MCF 10A (cell line): ENCODE measurements around the gene SLC22A17. TPM values are rescaled to one million over a fixed set of nuclear protein-coding genes. Genes with fewer than 3 reads are reported as not detected.

Source experiments
- BruUV-seq: library from RNA; stranded (reverse); fragments of 400-500 nt; replicated peaks from 2 replicates; lab custom pipeline; 2021; lab: Mats Ljungman, UMichigan
- CTCF ChIA-PET: fragments of 300-600 bp; sonication (Branson Sonifier 250); formaldehyde crosslinking; extraction: SDS; loops from one replicate; lab custom pipeline; 2021; ENCODE audit warnings: antibody characterized with exemption, inconsistent platforms; lab: Yijun Ruan, JAX
- POLR2A ChIA-PET: fragments of 300-600, 350-650 bp; sonication (Branson Sonifier 250); formaldehyde crosslinking; extraction: SDS; loops from one replicate; lab custom pipeline; 2020; ENCODE audit warnings: antibody characterized with exemption, inconsistent platforms; lab: Yijun Ruan, JAX
- DNase-seq: peaks from one replicate; pipeline ENCODE4 v3.0.0-alpha.2; 2018; ENCODE audit not compliant: unreplicated experiment
- H3K27ac Mint-ChIP-seq: one replicate; pipeline ENCODE4 v1.8.0; 2022; ENCODE audit warnings: mild to moderate bottlenecking, low read depth, mixed read lengths; ENCODE audit not compliant: unreplicated experiment
- H3K27me3 Mint-ChIP-seq: one replicate; pipeline ENCODE4 v1.8.0; 2022; ENCODE audit warnings: mixed read lengths; ENCODE audit not compliant: insufficient read depth, unreplicated experiment
- H3K36me3 Mint-ChIP-seq: one replicate; pipeline ENCODE4 v1.8.0; 2022; ENCODE audit warnings: mild to moderate bottlenecking, moderate library complexity, mixed read lengths; ENCODE audit not compliant: insufficient read depth, unreplicated experiment
- H3K4me1 Mint-ChIP-seq: one replicate; pipeline ENCODE4 v1.8.0; 2022; ENCODE audit warnings: mixed read lengths; ENCODE audit not compliant: insufficient read depth, unreplicated experiment
- H3K4me3 Mint-ChIP-seq: one replicate; pipeline ENCODE4 v1.8.0; 2022; ENCODE audit warnings: mild to moderate bottlenecking, moderate library complexity, mixed read lengths; ENCODE audit not compliant: unreplicated experiment
- H3K9me3 Mint-ChIP-seq: one replicate; pipeline ENCODE4 v1.8.0; 2022; ENCODE audit warnings: mixed read lengths; ENCODE audit not compliant: unreplicated experiment
- CTCF ChIP-seq: fragments of 200-600 bp; IDR thresholded peaks from one replicate; pipeline ENCODE4 v1.8.0; 2022; ENCODE audit warnings: antibody characterized with exemption, mild to moderate bottlenecking; ENCODE audit not compliant: unreplicated experiment
- intact Hi-C: fragments of 100-400 bp; cut with micrococcal nuclease; formaldehyde crosslinking; loops from 2 replicates; pipeline ENCODE4 v1.14.1; 2022
- total RNA-seq: library from RNA; stranded (reverse); gene quantifications from 2 replicates; pipeline ENCODE4 v1.2.3, GENCODE V29; 2022

Gene SLC22A17
- total RNA-seq, 1 experiment from 2014 or later, result not detected

GRCh38 chr14:23301969-23302289, 50.8 kb downstream of the SLC22A17 start:
- peak overlapping the region; percentile 97 for H3K27ac Mint-ChIP-seq
- BruUV-seq, result no TSS peak
- CTCF ChIA-PET, result interaction anchor here (0.6 to 6.4 kb wide), 9 partner anchors 9 to 616 kb away, joined by 3 to 49 read pairs (median 6); partner anchors contain the start of gene PABPN1
- peak overlapping the region; percentile 95 for H3K4me3 Mint-ChIP-seq
- intact Hi-C loops, result loop anchor here (1.0 kb wide), 1 partner anchor 19 kb away; the partner anchor contains the start of gene PABPN1
- peaks cover 10% of the 10 kb centered on the region for H3K36me3 Mint-ChIP-seq
- no peak for TF ChIP-seq CTCF
- no peak for DNase-seq
- POLR2A ChIA-PET, result interaction anchor here (0.5 to 14.7 kb wide), 27 partner anchors 10 to 941 kb away, joined by 3 to 339 read pairs (median 4); partner anchors contain the start of genes ACIN1, C14orf119, EMC9 and HOMEZ
- no peaks in the 10 kb centered on the region for H3K27me3 Mint-ChIP-seq
- H3K9me3 Mint-ChIP-seq, result no peaks in the 10 kb centered on the region
- peaks cover 25% of the 10 kb centered on the region for H3K4me1 Mint-ChIP-seq

DNA sequence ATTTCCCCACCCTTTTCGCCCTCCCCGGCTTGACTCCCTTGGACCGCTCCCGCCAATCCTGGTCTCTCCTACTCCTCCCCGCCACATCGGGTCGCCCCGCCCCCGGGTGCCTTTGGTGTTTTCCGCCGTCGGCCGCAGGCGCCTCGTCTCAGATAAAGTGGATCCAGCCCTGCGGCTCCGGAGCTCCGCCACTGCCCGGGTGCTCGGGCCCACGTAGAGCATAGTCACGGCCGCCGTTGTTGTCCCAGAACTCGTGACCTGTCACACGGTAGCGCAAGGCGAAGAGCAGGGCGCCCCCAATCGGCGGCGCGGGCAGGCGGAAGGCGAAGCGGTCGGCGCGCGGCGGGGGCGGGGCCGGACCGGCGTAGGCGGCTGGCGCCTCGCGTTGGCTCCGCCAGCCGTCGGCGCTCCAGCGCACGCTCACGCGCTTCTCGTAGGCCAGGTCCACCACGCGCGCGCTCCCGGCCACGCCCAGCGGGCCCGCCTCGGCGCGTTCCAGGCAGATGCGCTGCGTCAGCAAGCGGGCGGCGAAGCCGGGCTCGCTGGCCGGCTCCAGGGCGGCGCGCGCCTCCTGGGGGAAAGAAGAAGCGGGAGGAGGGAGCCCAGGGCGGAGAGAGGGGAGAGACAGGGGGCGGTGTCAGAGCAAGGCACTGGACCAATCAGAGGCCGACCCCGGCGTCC, 51.3 kb downstream of the SLC22A17 start:
- peak; percentile 97 for DNase-seq
- peak; percentile 79 for TF ChIP-seq CTCF
- intact Hi-C loops, result loop anchor here (1.0 kb wide), 1 partner anchor 20 kb away; the partner anchor contains the start of gene PABPN1
- Mint-ChIP-seq H3K9me3 (no peaks in the 10 kb centered on the region), H3K27ac (peak overlapping the region; percentile 97), H3K4me3 (peak overlapping the region; percentile 95), H3K36me3 (peaks cover 6% of the 10 kb centered on the region), H3K4me1 (peaks cover 25% of the 10 kb centered on the region), H3K27me3 (no peaks in the 10 kb centered on the region)
- ChIA-PET POLR2A (interaction anchor here (0.6 to 14.7 kb wide), 27 partner anchors 10 to 941 kb away, joined by 3 to 339 read pairs (median 3); partner anchors contain the start of genes ACIN1, AJUBA, C14orf119 and EMC9), CTCF (interaction anchor here (0.9 to 6.4 kb wide), 15 partner anchors 10 to 262 kb away, joined by 3 to 49 read pairs (median 6); partner anchors contain the start of genes HOMEZ and PABPN1)
- BruUV-seq, result no TSS peak

DNA sequence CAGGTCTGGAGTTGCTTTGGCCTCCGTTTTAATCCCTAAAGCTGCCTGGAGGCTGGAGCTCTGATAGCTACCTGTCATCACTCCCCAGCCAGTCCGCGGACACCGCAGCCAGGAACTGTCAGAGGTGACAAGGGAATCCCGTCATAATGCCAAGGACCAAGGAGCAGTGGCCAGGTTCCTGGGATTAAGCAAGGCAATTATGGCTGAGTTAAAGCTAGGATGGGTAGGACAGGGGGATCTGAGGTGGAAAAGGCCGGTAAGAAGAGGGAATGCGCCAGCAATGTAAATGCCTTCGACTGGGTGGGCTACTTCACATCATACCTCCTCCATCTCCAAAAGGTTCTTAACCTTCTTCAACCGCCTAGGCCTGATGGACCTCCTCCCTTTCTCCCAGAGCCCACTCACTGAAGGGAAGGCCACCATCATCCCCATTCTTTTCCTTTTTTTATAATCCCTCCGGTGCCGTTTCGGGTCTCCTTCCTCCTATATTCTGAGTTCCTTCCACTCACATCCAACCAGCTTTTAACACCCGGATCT, 51.9 kb downstream of the SLC22A17 start:
- Mint-ChIP-seq H3K36me3 (peaks cover 10% of the 10 kb centered on the region), H3K27ac (peak overlapping the region; percentile 97), H3K4me3 (peak overlapping the region; percentile 95), H3K4me1 (peaks cover 25% of the 10 kb centered on the region), H3K9me3 (no peaks in the 10 kb centered on the region), H3K27me3 (no peaks in the 10 kb centered on the region)
- intact Hi-C loops, result loop anchor here (1.0 kb wide), 1 partner anchor 21 kb away; the partner anchor contains the start of gene PABPN1
- no peak for TF ChIP-seq CTCF
- BruUV-seq, result TSS peak; percentile 51
- CTCF ChIA-PET, result interaction anchor here (0.6 to 6.4 kb wide), 23 partner anchors 10 to 1007 kb away, joined by 3 to 49 read pairs (median 4); partner anchors contain the start of genes ACIN1, CIDEB, HOMEZ and PABPN1
- POLR2A ChIA-PET, result interaction anchor here (0.5 to 14.7 kb wide), 16 partner anchors 10 to 813 kb away, joined by 3 to 339 read pairs (median 4); partner anchors contain the start of genes ACIN1, AJUBA, C14orf119 and HAUS4
- peak; percentile 22 for DNase-seq
